ENCODE results near the gene SLC15A4.

The SLC15A4 gene

DNA sequence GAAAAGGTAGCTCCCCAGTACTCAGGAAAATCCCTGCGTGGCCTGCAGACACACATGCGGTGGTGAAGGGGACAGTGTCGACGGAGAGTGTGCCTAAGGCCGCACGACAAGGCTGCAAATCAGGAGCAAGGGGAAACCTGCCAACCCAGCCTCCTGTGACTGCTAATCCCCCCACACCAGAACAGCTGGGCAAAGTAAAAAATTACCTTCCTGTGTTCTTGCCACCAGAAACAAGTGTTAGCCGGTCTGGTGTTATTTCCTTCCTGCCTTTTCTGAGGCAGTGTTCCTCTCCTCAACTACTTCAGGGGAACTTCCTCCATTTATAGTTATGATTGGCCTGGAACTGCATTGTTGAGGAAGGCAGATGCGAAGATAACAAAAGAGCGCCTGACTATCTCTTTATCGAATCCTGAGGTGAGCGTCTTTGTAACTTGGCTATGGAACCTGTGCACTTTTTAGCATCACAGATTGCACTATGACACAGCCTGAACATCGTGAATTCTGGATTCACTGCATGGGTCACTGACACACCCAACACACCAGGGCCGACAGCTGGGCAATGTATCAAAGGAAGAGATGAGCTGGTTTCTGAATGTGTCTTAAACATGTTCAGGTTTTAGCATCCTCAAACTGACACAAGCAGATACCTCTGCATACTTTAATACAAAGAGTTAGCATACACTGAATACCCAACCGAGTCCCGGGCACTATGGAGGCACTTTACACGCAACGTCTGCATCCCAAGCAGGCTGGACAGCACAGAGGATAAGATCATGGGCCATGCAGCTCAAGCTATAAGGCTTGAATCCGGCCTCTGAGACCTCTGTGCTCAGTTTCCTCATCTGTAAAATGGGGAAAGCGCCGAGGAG lies 28.9 kb downstream of the SLC15A4 start:
- DNase-seq (ENCODE audit: low spot score), result no peak

DNA sequence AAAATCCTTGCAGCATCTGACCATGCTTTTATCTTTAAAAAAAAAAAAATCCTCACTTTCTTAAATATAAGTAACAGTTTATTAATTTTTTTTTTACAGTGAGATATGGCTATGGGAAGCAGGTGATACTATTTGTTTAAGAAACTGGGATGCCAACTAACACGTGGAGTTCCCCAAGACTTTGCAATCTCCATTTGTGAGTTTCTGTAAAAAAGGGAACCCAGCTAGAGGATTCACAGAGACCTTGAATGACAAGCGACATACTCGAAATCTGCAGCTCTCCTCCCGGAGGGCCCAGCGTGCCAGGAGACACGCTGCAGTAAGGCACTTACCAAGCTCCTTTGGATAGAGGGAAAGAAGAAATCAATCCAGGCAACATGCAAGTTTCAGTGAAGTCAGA lies 30.1 kb downstream of the SLC15A4 start:
- DNase-seq (ENCODE audit: low spot score), result no peak

DNA sequence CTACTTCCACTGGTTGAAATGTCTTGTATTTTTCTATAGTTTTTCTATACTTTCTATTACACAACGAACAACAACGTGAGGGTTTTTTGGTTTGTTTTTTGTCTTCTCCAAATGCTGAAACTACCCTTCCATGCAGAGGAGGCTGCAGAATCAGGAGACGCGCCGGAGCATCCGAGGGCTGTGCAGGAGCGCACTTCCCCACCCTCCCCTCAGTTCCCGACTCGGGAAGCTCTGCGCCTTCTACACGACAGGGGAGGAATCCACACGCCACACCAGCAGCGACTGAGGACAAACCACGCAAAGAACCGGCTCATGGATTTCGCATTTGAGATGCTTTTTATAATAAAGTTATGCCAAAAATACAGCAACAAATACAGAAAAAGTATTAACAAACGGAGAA lies 30.9 kb downstream of the SLC15A4 start:
- DNase-seq (ENCODE audit: low spot score), result no peak

DNA sequence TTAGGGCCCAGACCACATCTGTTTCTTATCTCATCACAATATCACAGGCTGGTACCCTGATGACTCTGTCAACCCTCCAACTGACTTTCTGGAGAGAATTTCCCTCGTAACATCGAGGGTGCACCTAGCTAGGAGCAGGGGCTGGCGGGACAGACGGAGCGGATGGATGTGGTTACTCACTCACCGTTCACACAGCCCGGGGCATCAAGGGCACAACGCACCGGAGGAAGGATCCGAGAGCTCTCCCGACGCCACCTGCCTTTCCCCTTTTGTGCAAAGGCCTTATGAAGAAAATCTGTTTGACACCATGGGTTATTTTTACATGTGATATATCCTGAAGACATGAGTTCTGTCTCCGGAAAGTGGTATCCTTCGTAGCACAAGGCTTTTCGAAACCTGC lies 31.4 kb downstream of the SLC15A4 start:
- DNase-seq (ENCODE audit: low spot score), result no peak

DNA sequence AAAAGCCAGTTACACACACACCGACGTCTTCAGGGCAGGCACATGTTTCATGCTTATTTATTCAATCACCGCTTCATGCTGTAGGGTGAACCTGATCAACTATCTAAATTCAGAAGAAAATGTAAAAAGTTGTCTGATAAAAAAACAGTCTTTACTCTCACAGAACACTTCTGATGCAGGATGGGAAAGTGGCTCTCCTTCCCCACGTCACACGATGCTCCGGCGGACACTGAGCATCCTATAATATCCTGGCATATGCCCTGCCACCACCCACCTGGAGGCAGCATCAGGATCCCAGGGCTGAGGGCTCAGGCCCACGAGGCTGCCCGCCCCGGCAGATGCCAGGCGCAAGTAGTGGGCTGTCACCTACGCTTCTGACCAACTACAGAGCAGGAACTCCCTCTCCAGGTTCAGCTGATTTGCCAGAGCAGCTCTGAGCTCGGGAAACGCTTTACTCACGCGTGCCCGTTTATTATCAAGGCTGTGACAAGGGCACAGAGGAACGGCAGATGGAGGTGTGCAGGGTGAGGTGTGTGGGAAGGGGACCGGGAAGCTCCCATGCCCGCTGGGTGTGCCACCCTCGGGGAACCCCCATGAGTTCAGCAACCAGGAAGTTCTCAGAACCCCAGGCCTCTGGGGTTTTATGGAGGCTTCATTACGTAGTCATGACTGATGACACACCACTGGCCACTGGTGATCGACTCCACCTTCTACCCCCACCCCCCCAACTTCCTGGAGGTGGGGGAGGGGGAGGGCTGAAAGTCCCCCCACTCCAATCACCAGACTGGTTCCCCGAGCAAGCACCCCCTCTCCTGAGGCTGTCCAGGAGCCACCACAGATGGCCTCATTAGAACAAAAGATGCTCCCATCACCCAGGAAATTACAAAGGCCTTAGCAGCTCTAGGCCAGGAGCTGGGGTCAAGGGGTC lies 32.1 kb downstream of the SLC15A4 start:
- DNase-seq (ENCODE audit: low spot score), result no peak

DNA sequence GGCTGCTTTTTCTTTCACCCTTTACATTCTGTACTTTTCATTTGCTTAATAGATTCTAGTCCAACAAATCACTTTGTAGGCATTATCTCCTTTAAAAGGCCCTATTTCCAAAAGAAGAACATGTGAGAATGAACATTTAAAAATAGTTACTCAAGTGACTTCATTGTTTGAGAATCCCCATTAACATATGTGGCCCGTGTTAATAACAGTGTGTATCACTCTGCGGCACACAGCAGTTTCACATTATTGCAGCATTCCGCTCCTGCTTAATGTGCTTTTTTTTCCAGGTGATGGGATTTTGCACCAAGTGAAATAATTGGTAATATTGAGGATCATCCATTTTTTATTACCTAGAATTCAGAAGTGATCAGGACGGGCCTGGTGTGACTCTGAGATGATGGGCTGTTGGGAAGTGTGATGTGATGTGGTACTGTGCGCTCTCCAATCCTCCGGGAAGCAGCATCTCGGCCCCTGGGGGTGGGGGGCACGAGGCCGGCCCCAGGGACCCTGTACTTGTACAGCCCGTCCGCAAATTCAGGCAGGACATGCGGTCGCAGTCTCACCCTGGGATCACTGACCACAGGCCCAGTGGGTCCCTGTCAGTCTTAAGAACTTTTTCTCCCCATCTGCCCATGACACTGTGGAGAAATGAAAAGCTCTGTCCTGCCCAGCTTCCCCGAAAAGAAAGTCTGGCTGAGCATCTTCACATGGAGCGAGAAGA lies 32.9 kb downstream of the SLC15A4 start:
- no peak for DNase-seq (ENCODE audit: low spot score)

DNA sequence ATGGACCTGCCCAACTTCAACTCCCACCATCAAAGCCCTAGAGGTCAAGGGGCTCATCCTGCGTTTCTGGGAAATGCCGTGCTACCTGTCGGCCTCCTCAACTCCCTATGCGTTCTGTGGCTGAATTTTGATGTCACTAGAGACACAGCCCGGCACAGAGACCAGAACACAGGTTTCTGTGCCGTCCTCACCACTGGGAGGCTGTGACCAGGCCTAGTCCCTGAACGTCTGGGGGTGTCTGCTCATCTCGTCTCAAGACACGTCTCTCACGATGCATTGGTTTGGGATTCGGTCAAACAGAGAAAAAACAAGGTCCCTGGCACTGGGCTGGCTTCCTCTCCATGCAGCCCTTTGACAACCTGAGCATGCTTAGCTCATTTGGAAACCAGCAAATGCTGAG lies 33.5 kb downstream of the SLC15A4 start:
- no peak for DNase-seq (ENCODE audit: low spot score)

DNA sequence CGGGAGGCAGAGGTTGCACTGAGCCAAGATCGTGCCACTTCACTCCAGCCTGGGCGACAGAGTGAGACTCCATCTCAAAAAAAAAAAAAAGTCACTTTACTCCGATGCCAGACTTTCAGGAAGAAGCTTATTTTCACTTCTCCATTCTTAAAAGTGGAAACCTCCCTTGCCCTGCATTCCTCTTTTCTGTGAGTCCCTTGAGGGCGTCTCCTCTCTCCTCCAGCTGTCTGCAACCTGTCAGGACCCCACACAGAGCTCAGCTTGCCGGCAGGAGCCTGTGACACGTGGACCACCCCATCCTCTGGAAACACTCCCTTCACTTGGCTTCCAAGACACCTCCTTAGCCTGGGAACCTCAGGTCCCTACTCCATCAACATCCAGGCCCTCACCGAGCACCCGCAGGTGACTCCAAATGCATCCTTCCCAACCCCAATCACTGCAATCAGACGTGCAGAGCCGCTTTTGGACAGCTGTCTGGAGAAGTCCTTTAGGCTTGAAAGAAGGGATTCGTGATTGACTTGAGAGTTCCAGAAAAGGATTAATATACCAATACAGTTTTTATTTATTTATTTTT lies 34.3 kb downstream of the SLC15A4 start:
- no peak for DNase-seq (ENCODE audit: low spot score)

DNA sequence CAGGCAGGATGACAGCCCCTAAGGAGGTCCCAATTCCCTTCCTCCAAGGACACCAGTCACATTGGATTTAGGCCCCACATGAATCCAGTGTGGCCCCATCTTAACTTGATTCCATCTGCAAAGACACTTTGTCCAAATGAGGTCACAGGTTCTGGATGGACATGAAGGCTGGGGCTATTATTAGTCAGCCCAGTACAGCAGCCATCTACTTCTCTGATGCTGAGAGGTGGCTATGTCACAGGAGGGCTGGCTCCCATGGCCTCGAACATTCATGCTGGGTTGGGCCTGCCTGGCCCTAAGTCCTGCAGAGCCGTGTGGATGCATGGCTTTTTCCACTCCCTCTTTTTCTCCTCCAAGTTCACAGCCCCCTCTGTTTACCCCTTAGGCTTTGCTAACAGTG lies 35.9 kb downstream of the SLC15A4 start:
- no peak for DNase-seq (ENCODE audit: low spot score)

DNA sequence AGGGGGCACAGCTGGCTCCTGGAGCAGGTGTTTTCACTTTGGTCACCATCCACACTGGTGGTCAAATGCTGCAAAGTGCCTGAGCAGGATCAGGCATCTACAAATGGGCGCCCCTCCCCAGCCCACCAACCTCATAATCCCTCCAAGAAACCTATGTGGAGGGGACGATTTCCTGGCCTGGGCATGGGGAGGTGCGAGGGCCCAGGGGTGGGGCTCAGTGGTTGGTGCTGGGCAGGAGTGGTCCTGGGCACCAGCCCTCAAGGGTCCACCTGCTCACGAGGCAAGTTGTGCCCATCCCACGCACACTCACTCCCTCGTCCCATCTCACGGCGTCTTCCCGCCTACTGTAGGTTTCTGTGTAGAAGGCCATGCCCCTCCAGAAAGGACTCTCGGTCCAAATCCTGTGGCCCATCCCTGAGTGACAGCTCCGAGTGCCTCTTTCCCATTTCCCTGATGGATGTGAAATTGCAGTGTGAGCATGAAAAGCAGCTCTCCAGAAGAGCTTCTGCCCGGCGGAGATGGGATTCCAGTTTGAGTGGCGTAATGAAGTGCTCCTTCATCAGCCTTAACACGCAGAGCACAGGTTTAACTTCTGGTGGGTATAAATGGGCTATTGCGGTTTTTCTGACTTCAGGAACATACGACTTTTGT lies 36.9 kb downstream of the SLC15A4 start:
- no peak for DNase-seq (ENCODE audit: low spot score)

DNA sequence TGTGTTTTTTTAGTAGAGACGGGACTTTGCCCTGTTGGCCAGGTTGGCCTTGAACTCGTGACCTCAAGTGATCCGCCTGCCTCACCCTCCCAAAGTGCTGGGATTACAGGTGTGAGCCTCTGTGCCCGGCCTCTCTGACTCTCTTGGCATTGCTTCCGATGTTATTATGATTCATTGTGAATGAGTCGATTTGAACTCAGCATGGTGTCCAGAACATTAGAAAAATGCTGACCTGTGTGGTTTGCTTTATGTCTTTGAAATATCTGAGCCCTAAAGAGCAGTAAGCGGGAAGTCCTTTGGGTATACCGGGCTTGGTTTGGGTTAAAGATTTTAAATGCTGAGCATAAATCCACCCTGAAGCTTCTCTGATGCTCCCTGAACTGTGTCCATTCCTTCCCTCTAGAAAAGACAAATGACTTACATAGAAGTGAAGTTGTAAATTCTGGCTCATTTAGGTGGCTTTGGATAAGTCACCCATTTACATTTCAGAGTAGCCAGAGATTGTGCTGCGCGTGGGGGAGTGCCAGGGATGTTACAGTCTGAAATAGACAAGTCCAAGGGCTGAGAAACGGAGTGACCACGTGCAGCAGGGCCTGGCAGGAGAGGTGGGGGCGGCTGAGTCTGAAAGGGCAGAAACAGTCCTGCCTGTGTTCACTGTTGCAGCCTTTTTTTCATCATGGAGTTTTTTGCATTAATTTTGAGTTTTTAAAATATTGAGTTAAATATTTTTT lies 39.6 kb downstream of the SLC15A4 start:
- no peak for DNase-seq (ENCODE audit: low spot score)

DNA sequence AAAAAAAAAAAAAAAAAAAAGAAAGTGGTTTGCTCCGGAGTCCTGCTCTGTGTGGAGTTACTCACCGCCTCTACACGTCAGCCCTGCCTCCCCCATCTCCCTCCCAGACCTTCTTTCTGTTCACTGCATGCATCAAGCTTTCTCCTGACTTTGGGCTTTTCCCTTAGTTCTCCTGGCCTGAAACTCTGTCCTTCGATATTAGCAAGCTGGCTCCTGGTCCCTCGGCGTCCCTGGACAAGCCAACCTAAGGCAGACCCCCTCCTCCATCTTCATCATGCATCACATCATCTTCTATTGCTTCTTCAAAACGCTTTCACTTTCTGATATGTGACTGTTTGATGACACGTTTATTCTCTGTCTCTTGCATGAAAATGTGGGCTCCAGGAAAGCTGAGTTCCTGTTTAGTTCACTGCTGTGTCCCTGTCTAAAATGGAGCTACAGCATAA lies 40.6 kb downstream of the SLC15A4 start:
- peak; percentile 57 for DNase-seq (ENCODE audit: low spot score)

DNA sequence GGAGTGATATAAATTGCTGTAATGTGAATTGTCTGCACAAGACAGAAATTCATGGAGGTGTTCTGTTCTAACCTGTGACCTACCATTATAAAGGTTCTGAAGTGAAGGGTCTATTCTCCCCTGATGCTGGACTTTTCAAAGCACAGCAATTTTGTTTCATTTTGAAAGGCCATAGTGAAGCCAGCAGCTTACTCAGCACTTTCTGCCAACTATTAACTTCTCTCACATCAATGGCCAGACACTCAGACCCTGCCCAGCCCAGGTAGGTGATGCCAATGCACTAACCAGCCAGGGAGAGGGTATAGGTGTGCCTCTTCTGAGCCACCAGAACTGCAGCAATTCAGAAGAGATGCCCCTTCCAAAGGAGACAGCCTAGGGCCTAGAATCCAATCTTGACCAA lies 43.9 kb downstream of the SLC15A4 start:
- no peak for DNase-seq (ENCODE audit: low spot score)

DNA sequence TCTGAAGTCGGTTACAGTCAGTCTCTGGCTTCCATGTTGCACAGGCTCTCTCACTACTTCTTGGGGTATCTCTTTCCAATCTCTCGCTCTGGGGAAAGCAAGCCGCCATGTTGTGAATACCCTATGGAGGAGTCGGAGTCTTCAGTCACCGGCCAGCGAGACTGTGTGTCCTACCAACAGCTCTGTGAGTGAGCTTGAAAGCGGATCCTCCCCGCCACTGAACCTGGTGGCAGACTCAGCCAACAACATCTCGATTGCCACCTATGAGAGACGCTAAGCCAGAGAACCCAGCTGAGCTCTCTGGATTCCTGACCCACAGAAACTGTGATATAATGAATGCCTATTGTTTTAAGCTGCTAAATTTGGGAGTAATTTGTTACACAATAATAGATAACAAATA lies 51.5 kb downstream of the SLC15A4 start:
- no peak for DNase-seq (ENCODE audit: low spot score)

DNA sequence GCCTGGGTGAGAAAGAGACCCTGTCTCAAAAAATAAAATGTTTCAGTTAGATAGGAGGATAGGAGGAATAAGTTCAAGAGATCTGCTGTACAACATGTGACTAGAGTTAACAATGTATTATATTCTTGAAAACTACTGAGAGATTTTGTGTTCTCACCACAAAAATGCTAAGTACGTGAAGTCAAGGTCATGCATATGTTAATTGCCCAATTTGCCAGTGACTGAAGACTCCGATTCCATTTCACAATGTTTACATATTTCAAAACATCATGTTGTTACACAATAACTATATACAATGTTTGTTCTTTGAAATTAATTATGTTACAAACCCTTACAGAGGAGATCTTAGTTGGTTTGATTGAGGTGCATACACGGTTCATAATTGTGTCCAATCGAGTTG lies 52.1 kb downstream of the SLC15A4 start:
- no peak for DNase-seq (ENCODE audit: low spot score)

DNA sequence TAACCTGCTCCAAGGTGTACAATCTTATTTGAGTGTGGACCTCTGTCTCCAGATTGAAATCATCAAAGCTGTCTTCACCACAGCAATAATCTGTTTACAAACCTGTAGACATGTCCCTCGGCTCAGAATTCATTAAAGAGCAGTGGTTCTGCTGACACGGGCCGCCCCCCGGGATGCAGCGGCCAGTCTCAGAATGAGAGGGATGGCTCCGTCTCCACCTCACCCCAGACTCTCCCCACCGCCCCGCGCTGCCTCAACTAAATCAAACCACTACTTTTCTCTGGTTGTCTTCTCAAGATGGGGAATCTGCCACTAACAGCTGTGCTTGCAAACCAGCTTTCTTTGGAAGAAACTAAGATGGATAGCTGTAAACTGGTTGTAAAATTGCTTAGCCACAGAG lies 56.2 kb downstream of the SLC15A4 start:
- DNase-seq (ENCODE audit: low spot score), result no peak

DNA sequence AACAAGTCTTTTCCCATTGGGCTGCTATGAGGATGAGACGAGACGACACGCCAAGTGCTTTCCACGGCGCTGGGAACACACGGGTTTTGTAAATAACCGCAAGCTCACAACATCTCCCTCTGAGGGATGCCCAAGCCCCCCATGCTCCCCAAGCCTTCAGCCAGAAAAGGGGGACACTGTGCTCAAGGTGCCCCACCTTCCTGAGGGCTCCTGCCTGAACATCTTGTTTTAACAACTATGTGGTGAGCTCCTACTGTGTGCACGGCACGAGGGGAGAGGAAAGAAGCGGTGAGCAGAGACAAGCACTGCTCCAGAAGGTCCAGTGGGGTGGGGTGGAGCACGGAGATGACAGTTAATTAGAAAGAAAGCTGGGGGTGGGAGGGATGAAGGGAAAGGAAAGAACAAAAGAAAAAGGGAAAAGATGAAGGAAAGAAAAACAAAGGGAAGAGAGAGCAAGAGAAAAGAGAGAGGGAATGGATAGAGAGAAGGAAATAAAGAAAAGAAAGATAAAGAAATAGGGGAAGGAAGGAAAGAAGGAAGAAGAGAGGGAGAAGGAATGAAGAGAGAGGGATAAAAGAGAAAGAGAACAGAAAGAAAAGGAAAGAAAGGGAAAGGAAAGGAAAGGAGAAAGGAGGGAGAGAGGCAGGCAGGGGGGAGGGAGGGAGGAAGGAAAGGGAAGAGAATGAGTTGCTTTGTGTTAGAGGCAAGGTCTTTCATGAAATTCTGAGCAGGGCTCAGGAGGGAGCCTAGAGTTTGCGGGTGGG lies 56.8 kb downstream of the SLC15A4 start:
- DNase-seq (ENCODE audit: low spot score), result no peak

DNA sequence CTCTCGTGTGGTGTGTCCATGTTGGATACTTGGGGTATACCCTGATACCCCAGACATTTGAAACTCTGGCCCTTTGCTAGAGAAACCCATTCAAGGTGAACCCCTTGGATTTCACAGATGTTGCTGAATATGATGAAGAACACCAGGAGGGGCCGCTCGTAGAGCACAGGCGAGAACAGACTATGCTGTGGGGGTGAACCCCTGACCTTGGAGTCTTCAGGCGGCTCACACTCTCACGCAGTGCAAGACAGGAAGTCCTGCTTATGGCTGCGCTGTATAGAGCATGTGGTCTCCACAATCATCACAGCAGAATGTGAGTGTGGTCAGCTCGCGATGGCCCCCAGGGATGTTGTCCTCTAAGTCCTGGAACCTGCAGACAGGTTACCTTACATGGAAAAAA lies 60.4 kb downstream of the SLC15A4 start:
- no peak for DNase-seq (ENCODE audit: low spot score)

DNA sequence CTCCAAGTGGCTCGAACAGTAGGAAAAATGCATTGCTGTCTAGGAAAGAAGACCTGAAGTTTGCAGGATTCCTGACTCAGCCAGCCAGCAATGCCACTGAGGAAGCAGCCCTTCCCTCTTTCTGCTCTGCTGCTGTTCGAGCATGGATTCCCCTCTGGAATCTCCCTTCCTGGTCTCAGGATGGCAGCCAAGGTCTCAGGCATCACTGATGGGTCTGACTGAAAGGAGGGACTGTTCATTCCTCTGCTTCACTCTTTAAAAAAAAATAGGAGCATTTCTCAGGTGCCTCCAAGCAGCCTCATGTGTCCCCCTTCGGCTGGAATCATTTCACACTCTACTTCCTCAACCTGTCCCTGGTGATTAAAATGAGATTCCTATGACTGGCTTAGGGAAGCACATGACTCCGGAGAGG lies 62.4 kb downstream of the SLC15A4 start:
- DNase-seq (ENCODE audit: low spot score), result no peak

DNA sequence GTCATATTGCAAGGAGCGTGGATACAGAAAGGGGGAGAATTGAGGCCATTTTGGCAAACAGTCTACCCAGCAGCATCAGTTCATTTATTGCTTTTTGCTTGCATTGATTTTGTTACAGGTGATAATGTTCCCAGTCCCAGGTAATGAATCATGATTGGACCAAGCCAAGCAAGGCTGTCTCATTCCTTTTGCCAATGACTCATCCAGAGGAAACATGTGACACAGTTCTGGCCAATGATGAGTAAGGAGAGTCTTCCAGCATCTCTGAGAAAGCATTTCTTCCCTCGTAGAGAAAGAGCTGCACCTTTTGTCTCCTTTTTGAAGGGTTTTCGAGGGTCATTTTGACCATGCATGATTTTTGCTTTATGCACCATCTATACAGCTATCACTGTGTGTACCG lies 68.2 kb downstream of the SLC15A4 start:
- DNase-seq (ENCODE audit: low spot score), result no peak

Measured in hepatic stellate cell (primary cell).